Measurements from ENCODE around the gene ZNF608.

ZNF608 gene

GRCh38 chr5:124745928-124746915, at the start of gene ZNF608:
ZNF608 (minus strand) TSS chr5:124746639; CDS start chr5:124744989, 1,650 bp downstream.
- peak; percentile 76 for DNase-seq

GRCh38 chr5:124795829-124796228, 49.4 kb upstream of the ZNF608 start:
- DNase-seq: no peak

- peak; percentile 44 for DNase-seq
These were observed 44.7 kb upstream of the ZNF608 start for GRCh38 chr5:124790895-124791732.

- DNase-seq: peak; percentile 51
These were observed 44.0 kb upstream of the ZNF608 start for GRCh38 chr5:124790301-124790894.

- peak; percentile 37 for DNase-seq
These were observed 42.7 kb upstream of the ZNF608 start for GRCh38 chr5:124789104-124789605.

- peak; percentile 51 for DNase-seq
These were observed 37.4 kb upstream of the ZNF608 start for GRCh38 chr5:124783794-124784193.

- no peak for DNase-seq
These were observed 36.8 kb upstream of the ZNF608 start for GRCh38 chr5:124783285-124783684.

GRCh38 chr5:124782262-124782661, 35.8 kb upstream of the ZNF608 start:
- no peak for DNase-seq

GRCh38 chr5:124780011-124780410, 33.6 kb upstream of the ZNF608 start:
- DNase-seq: no peak

- DNase-seq: no peak
These were observed 27.2 kb upstream of the ZNF608 start for GRCh38 chr5:124773315-124774311.

- DNase-seq: no peak
These were observed 26.2 kb upstream of the ZNF608 start for GRCh38 chr5:124772457-124773200.

GRCh38 chr5:124771761-124772160, 25.3 kb upstream of the ZNF608 start:
- DNase-seq: no peak

GRCh38 chr5:124764992-124765611, 18.7 kb upstream of the ZNF608 start:
- no peak for DNase-seq

- DNase-seq: no peak
These were observed 18.1 kb upstream of the ZNF608 start for GRCh38 chr5:124764585-124764984.

- DNase-seq: no peak
These were observed 14.6 kb upstream of the ZNF608 start for GRCh38 chr5:124761010-124761409.

- DNase-seq: no peak
These were observed 14.2 kb upstream of the ZNF608 start for GRCh38 chr5:124760608-124761007.

- peak; percentile 4 for DNase-seq
These were observed 9.1 kb upstream of the ZNF608 start for GRCh38 chr5:124755565-124755964.

- no peak for DNase-seq
These were observed 8.6 kb upstream of the ZNF608 start for GRCh38 chr5:124755041-124755440.

- no peak for DNase-seq
These were observed 7.9 kb upstream of the ZNF608 start for GRCh38 chr5:124754206-124754927.
